ENCODE measurements around the gene CABP7.

DNA sequence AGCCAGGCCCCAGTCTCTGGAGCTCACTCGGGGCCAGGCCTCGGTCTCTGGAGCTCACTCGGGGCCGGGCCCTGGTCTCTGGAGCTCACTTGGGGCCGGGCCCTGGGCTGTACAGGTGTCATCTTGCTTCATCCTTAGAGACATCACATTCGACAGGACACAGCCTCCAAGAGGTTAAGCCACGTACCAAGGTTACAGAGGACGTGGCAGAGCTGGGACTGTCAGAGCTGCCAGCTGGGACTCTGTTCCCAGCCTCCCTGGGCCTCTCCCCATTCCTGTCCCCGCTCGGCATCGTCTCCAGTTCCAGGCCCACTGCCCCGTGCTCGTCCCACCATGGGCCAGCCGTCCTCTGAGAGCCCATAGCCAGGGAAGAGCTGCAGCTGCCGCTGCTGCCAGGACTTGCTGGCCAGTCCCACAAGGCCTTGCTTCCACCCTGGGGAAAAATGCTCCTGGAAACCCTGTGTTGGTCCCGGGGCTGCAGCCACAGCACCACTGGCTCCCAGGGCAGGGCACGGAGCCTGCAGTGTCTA, 19.6 kb downstream of the CABP7 start:
- no peak for TF ChIP-seq POLR2A (IDR thresholded peaks at IDR 0.05)
- TF ChIP-seq, protein P1, sequence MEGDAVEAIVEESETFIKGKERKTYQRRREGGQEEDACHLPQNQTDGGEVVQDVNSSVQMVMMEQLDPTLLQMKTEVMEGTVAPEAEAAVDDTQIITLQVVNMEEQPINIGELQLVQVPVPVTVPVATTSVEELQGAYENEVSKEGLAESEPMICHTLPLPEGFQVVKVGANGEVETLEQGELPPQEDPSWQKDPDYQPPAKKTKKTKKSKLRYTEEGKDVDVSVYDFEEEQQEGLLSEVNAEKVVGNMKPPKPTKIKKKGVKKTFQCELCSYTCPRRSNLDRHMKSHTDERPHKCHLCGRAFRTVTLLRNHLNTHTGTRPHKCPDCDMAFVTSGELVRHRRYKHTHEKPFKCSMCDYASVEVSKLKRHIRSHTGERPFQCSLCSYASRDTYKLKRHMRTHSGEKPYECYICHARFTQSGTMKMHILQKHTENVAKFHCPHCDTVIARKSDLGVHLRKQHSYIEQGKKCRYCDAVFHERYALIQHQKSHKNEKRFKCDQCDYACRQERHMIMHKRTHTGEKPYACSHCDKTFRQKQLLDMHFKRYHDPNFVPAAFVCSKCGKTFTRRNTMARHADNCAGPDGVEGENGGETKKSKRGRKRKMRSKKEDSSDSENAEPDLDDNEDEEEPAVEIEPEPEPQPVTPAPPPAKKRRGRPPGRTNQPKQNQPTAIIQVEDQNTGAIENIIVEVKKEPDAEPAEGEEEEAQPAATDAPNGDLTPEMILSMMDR (IDR thresholded peaks at IDR 0.05): no peak
